NCI-H446 (cell line): ENCODE data around the gene PREX1.
A peak's percentile ranks its signal among the peaks of the same experiment; 100 is the strongest.

ENCODE experiments used
- DNase-seq, 2 experiments: peaks; one replicate each; lab custom pipeline; 2025; lab: John Stamatoyannopoulos, UW

Gene PREX1

GRCh38 chr20:48680650-48681049 lies 147.1 kb downstream of the PREX1 start:
- no peak for DNase-seq

DNA sequence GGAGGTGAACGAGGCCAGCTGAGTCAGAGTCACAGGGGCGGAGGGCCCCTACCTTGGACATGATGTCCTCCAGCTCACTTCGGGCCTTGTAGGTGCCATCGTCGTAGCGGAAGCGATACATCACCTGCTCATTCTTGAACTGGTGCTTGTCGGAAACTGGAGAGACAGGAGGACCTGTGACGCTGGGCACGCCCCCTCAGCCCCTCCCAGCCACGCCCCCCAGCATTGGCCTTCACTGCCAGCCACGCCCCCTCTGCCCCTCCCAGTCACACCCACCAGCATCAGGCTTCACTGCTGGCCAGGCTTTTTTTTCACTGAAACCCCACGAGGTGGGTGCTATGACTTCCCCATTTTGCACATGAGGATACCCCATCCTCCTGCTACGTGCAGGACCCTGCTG lies 148.2 kb downstream of the PREX1 start:
- no peak for DNase-seq

DNA sequence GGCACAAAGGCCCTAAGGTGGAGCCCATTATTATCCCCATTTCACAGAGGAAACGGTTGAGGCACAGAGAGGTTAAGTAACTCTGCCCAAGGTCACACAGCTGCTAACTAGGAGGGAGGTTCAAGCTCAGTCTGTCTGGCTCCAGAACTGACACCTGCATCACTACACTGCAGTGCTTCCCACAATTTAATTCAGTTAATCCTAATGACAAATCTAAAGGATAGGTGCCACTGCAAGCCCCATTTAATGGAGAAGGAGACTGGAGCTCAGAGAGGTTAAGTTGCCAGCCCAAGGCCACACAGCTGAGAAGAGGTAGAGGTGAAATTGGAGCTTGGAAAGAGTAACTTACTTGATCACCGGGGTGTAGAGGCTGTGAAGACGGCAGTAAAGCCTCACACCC lies 148.8 kb downstream of the PREX1 start:
- DNase-seq: no peak

- no peak for DNase-seq
Observed at GRCh38 chr20:48678421-48678820, 149.4 kb downstream of the PREX1 start.

DNA sequence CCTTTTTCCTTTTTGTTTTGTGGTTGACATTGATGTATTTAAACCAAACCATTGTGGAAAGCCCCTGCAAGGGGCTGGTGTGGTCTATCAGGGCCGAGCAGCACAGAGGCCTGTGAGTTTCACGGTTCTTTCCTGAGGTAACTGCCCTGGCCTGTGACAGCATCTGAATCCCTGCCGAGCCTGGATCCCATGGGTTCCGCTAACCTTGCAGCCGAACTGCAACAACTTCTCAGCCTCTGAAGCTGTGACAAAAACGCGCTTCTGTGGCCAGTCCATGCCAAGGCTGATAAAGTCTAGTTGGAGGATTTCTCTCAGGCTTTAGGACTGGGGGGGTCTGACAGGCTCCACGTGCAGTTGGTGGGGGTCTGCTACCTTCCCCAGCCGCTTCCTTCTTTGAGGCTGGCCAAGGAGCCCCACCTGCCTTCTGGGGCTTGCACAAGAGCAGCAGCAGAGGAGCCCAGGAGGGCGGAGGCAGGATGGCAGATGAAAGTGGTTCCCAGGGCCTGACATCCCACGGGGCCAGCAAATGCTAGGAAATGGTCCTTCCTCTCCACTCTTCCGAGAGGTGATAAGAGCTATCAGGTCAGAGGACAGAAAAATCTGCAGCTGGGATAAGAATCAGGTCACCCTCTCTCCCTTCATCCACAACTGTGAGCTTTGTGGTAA lies 150.9 kb downstream of the PREX1 start:
- no peak for DNase-seq

DNA sequence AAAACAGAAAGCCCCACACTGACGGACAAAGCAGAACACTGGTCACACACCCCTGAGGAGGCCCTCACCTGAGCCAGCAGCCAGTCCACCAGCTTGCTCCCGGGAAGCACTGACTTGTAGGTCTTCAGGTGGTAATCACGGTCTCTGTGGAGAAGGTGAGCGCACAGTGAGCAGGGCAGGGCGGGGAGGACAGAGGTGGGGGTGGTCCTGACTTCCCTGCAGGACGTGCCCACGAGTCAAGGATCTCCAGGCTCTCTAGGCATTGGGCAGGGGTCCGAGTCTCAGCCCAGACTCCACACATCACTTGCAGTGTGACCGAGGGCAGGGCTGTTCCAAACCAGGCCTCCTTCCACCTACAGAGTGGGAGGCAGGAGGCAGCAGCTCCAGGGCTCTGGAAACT lies 151.7 kb downstream of the PREX1 start:
- no peak for DNase-seq

DNA sequence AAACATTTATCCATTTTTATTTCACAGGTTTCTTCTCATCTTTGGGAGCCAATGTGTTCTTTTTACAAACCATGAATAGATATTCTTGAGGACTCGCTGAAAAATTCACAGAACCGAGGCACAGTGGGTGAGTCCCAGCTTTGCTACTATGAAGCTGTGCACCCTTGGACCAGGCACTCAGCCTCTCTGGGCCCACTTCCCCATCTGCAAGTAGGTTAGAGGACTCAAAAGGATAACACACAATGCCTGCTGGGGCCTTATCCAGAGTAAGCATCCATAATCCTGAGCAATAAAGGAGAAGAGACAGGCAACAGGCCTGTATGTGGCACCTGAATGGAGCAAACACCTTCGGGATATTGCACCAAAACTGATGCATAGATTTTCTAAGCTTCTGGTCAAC lies 153.3 kb downstream of the PREX1 start:
- DNase-seq: no peak

GRCh38 chr20:48673507-48673906 lies 154.3 kb downstream of the PREX1 start:
- DNase-seq: no peak

DNA sequence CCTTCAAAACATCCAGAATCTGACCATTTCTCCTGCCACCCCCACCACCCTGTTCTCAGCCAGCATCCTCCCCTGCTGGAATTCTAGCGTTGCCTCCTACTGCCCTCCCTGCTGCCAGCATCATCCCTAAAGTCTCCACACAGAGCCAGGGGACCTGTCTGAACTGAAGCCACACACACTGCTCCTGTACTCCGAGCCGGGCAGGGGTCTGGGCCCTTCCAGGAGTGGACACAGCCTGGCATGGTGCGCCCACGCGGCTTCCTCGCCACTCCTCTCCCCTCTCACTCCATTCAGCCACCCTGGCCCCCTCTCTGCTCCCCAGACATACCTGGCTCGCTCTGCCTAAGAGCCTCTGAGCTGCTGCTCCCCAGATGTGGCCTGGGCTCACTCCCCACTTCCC lies 155.5 kb downstream of the PREX1 start:
- no peak for DNase-seq

GRCh38 chr20:48671141-48671540 lies 156.7 kb downstream of the PREX1 start:
- no peak for DNase-seq

DNA sequence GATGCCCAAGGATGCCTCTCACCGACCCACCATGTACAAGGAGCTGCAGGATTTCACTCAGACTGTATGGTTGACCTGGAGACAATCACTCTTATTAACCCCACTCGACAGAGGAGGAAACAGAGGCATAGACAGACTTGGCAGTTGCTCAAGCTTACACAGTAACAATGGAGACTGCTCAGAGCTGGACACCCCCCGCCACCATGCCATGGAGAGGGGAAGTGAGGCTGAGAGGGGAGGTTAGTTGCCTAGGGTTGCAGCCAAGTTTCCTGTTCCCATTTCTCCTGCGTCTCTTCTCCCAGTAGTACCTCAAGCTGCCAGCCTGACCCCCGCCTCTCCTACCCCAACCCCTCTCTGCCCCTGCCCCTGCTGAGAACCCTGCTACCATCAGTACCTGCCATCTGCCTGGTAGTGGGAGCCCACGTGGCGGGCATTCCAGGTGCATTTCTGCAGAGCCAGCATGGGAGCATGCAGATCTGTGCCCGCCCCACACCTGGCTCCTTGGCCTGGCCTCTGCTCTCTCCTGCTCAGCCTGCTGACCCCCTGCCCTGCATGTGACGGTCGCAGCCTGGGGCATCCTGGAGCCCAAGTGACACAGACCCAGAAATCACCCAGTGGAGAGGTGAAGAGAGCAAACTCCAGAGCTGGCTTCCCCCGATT lies 157.7 kb downstream of the PREX1 start:
- no peak for DNase-seq

GRCh38 chr20:48668451-48668946 lies 159.3 kb downstream of the PREX1 start:
- DNase-seq: no peak

GRCh38 chr20:48667889-48668413 lies 159.8 kb downstream of the PREX1 start:
- no peak for DNase-seq

GRCh38 chr20:48667481-48667880 lies 160.3 kb downstream of the PREX1 start:
- DNase-seq: no peak

DNA sequence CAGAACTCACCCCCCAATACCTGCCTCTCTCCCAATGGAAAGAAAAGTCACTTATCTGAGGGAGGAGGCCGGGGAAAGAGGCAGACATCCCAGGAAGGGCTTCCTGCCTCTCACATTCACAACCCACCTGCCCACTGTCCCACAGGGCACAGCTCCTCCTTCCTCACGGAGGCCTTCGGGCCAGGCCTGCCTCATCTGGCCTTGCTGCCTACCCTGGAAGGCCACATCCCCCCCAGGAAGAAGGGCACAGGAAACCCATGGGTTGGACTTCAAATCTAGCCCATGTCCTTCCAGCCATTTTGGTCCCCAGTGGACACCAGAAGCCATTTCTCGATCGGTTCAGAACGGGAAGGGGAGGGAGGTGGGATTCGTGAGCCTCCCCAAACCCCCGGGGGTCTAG lies 162.0 kb downstream of the PREX1 start:
- no peak for DNase-seq

- DNase-seq: no peak
Observed at GRCh38 chr20:48662711-48663110, 165.1 kb downstream of the PREX1 start.

DNA sequence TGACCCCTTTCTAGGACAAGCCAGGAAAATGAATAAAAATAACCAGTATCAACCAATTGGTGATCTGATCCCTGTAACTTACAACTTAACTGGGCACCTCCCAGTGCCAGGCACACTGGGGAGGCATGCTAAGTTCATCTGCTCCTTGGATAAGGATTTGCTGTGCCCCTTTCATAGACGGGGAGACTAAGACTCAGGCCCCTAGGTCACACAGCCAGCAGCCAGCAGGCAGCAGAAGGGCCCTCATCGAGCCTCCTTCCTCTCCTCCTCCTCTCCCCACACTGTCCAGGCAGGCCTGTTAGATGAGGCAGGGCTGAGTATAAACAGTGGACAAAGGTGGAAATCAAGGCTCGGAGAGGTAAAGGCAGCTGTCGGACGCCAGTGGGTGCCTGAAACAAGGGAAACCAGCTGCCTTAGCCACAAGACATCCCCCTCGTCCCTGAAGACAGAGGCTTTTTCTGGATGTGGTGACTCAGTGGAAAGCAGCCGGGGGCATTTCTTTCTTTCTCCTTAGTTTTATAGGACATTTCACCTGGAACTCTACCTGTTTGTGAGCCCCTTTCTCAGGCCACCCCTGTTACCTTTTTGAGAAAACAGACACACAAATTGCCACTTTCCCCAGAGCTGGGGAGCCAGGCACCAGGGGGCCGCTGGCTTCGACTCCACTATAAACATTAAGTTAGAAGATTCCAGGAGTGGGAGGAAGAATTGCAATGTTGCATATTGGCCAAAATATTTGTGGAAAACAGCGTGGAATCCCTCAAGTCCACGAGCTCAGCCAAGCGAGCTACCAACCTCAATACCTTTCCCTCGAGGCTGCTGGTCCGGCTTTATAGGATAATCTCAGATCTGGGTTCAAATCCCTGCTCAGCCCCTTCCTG lies 166.0 kb downstream of the PREX1 start:
- DNase-seq: no peak

DNA sequence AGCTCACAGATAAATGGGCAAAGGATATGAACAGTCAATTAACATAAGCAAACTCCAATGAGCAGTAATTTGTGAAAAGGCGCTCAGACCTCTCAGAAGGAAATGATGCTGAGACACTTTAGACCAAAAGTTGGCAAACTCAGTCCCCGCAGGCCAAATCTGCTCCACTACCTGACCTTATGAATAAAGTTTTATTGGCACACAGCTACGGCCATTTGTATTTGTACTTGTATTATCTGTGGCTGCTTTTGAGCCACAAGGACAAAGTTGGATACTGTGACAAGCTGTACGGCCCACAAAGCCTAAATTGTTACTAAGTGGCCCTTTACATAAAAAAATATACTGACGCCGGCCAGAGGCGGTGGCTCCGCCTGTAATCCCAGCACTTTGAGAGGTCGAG lies 167.0 kb downstream of the PREX1 start:
- peak in 1 of 2 experiments; percentile 22 for DNase-seq

DNA sequence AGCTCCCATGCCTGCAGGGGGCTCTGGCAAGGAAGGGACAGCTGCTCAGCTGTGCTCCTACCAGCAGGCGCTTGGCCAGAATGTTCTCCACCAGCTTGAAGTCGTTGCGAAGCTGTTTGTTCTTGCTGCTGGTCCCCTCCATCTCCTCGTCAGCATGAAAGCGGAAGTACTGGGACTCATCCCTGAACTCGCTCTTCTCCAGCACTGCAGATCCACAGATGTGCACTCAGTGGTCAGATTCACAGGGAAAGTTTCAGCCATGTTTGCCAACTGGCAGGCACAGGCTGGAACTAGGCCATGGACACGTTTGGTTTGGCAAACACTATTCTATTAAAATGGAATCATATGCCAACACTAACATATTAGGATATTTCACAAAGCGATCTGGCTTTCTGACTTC lies 167.9 kb downstream of the PREX1 start:
- DNase-seq: peak; percentile 94 to 98

GRCh38 chr20:48658505-48658904 lies 169.3 kb downstream of the PREX1 start:
- no peak for DNase-seq

DNA sequence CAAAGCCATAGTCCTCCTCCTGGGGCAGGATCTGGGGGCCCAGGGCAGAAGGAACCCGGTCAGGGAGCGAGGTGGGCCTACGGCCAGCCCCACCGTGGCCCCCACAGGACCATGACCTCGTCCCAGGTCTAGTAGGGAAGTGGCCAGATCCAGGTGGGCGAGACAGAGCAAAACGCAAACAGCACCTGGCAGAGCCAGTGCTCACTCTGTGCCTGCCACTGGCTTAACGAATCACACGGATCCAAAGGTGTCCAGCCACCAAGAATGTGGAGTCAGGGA lies 169.7 kb downstream of the PREX1 start:
- DNase-seq: no peak

DNA sequence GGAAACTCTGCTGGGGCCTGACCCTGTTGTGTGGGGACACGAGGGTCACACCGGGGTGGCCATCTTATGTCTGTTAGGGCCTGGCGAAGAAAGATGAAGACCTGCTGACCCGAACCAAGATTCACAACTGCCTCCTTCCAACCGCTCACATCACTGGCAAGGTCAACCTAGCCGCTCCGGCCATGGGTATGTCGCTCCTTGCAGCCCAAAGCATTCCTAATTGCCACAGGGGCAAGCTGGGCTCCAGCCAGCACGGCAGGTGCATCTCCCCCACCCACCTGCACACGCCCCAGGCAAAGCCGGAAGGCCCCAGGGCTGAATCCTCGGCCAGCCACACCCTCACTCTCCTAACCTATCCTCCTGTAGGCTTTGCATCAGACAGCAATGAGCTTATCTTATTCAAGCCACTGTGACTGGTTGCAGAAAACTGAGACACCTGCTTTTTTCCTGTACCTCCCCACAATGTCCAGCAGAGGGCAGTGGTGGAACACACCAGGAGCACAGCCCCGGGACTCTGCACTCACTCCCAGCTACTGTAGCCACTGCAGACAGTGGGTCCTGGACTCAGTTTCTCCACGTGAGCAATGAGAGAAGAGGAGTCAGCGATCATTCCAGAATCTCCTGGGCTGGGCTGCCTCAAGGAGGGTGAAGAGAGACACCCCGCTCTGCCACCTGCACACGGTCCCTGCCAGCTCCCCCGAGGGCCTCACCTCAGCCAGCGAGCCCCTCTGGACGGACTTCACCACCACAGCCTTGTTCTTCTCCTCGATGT lies 170.2 kb downstream of the PREX1 start:
- peak; percentile 82 to 86 for DNase-seq
